ENCODE measurements around the gene ZFAND3. TPM values are rescaled to one million over a fixed set of nuclear protein-coding genes. Genes with fewer than 3 reads are reported as not detected.
"Not testable (repeated sequence)": the region's sequence is repeated elsewhere in the genome, so short reads cannot be mapped to it uniquely, and the experiment has no call there.

Gene ZFAND3
- total RNA-seq, 1 donor from 2014 or later = 92.6 TPM

- DNase-seq (ENCODE audit: low spot score) = no peak
- intact Hi-C loops (cut with DNase I) = no loop called here
Observed at GRCh38 chr6:38091613-38092012, 272.1 kb downstream of the ZFAND3 start.

GRCh38 chr6:38092465-38092864 lies 272.9 kb downstream of the ZFAND3 start:
- DNase-seq (ENCODE audit: low spot score) = no peak
- intact Hi-C loops (cut with DNase I) = no loop called here

GRCh38 chr6:38092964-38093363 lies 273.4 kb downstream of the ZFAND3 start:
- intact Hi-C loops (cut with DNase I) = no loop called here
- no peak for DNase-seq (ENCODE audit: low spot score)

DNA sequence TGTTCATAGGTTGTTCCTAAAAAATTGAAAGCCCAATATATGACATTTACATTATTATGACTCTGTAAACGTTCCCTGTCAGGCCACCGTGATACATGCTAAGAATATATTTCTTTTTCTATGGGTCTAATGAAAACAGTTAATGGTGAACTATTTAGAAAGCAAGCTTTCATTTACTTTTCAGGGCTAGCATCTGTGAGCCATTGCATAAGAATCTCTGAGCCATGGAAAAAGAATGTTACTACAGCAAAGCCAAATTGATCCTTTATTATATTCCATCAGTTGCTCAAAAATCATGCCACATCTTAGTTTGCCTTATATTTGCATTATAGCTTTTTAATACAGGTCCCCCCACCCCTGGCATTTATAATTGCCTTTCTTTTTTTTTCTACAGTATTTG lies 275.5 kb downstream of the ZFAND3 start:
- DNase-seq (ENCODE audit: low spot score) = no peak
- intact Hi-C loops (cut with DNase I) = no loop called here

- intact Hi-C loops (cut with DNase I) = no loop called here
- no peak for DNase-seq (ENCODE audit: low spot score)
Observed at GRCh38 chr6:38099221-38099620, 279.7 kb downstream of the ZFAND3 start.

- intact Hi-C loops (cut with DNase I) = no loop called here
Observed at GRCh38 chr6:38100380-38100779, 280.9 kb downstream of the ZFAND3 start.

GRCh38 chr6:38103921-38104320 lies 284.4 kb downstream of the ZFAND3 start:
- intact Hi-C loops (cut with DNase I) = no loop called here
- no peak for DNase-seq (ENCODE audit: low spot score)

More at GRCh38 chr6:38100380-38100779, 280.9 kb downstream of the ZFAND3 start:
- no peak for DNase-seq (ENCODE audit: low spot score)

GRCh38 chr6:38105066-38105465 lies 285.5 kb downstream of the ZFAND3 start:
- no peak for DNase-seq (ENCODE audit: low spot score)
- intact Hi-C loops (cut with DNase I) = no loop called here

- intact Hi-C loops (cut with DNase I) = no loop called here
- no peak for DNase-seq (ENCODE audit: low spot score)
Observed at GRCh38 chr6:38107073-38107472, 287.5 kb downstream of the ZFAND3 start.

DNA sequence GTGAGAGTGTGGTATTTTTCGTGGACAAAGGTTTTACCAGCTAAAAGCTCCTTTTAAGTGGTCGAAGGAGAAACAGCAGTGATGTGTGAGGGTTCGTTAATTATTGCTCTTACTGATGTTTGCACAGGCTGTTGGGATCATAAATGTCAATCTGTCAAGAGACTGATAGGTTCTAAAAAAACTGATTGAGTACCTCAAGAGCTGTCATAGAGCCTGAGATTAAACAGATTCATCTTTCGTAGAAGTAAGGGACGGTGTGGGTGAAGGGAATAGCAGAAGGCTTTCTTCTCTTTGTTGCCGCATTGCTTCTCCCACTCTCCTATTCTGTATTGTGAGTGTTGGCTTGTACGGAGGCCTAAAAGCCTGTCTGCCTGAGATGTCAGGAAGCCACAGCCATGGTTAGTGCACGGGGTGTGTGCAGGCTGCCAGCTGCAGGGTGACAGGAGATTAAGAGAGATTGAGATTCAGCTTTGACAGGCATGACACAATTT lies 291.0 kb downstream of the ZFAND3 start:
- no peak for DNase-seq (ENCODE audit: low spot score)
- intact Hi-C loops (cut with DNase I) = no loop called here

DNA sequence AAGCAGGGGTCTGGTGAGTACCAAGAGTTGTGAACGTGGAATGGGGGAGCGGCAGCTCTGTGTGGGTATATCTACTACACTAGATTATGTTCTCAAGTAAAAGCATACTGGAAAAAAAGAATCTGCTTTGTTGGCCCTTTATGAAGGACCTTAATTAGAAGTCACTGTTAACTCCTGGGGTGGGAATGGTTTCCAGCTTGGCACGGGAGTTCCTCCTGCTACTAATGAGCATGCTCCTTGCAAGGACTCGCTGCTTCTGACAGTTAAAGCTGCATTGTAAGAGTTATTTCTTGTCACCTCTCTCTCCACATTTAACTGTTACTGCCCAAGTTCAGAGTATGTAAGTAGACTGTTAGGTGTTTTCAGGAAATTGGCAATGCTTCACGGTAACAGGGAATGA lies 292.7 kb downstream of the ZFAND3 start:
- intact Hi-C loops (cut with DNase I) = no loop called here
- DNase-seq (ENCODE audit: low spot score) = no peak

GRCh38 chr6:38113825-38114576 lies 294.5 kb downstream of the ZFAND3 start:
- intact Hi-C loops (cut with DNase I) = no loop called here
- no peak for DNase-seq (ENCODE audit: low spot score)

GRCh38 chr6:38114976-38115625 lies 295.6 kb downstream of the ZFAND3 start:
- intact Hi-C loops (cut with DNase I) = no loop called here
- DNase-seq (ENCODE audit: low spot score) = no peak

- no peak for DNase-seq (ENCODE audit: low spot score)
- intact Hi-C loops (cut with DNase I) = no loop called here
Observed at GRCh38 chr6:38115626-38116008, 296.1 kb downstream of the ZFAND3 start.

- intact Hi-C loops (cut with DNase I) = no loop called here
- DNase-seq (ENCODE audit: low spot score) = no peak
Observed at GRCh38 chr6:38116248-38116647, 296.7 kb downstream of the ZFAND3 start.

- intact Hi-C loops (cut with DNase I) = no loop called here
- no peak for DNase-seq (ENCODE audit: low spot score)
Observed at GRCh38 chr6:38117281-38117680, 297.8 kb downstream of the ZFAND3 start.

DNA sequence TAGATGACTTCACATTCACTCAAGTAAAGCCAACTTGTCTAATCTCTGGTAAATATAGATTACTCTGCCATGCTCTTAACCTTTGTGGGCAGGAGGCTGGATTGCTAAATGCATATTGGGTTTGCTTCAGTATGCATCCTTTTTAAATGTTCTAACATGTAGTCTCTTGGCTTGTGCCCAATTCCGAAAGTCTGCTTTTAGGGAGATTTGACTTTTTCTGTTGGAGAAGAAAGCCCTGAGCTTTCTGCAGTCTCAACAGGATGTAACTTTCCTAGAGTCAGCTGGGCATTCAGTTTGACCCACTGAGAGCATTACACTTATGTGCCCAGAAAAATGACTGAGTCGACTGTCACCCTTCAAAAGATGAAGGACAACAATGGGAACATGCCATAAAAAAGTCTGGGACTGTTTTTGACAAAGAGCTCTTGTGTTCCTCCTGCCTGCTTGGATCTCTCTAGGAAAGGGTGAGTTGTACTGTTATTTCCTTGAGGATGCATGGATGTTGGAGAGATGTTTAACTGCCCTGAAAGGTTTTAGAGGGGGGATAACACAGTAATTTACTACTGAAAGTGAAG lies 299.4 kb downstream of the ZFAND3 start:
- DNase-seq (ENCODE audit: low spot score) = no peak
- intact Hi-C loops (cut with DNase I) = no loop called here

DNA sequence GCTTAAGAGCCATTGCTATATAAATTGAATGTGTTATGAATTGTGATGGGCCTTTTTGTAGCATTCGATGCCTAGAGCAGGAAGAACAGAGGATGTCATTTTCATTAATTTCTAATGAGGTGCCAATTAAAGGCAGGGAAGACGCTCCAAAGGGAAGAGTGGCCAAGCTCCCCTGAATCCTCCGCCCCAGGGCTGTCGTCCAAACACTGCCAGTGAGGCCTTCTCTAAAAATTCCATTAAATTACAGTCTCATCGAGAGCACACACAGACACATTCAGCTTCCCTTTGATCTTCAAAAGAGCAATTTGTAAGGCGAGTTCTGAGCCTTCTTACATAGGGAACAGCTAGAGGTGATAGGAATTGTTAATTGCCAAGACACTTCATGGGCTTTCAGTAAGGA lies 300.0 kb downstream of the ZFAND3 start:
- intact Hi-C loops (cut with DNase I) = no loop called here
- no peak for DNase-seq (ENCODE audit: low spot score)

DNA sequence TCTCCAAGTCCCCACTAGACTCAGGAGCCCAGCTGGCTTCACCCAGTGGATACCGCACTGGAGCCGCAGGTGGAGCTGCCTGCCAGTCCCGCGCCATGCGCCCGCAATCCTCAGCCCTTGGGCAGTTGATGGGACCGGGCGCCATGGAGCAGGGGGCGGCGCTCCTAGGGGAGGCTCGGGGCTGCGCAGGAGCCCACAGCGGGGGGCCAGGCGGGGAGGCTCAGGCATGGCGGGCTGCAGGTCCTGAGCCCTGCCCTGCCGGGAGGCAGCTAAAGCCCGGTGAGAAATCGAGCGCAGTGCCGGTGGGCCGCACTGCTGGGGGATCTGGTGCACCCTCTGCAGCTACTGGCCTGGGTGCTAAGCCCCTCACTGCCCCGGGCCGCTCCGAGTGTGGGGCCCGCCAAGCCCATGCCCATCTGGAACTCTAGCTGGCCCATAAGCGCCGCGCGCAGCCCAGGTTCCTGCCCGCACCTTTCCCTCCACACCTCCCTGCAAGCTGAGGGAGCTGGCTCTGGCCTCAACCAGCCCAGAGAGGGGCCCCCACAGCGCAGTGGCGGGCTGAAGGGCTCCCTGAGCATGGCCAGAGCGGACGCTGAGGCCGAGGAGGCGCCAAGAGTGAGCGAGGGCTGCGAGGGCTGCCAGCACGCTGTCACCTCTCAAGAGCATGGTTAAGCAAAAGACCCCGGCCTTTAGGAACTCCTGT lies 304.8 kb downstream of the ZFAND3 start:
- DNase-seq (ENCODE audit: low spot score); intact Hi-C loops (cut with DNase I): not testable (repeated sequence)

GRCh38 chr6:38127284-38127683 lies 307.8 kb downstream of the ZFAND3 start:
- DNase-seq (ENCODE audit: low spot score) = no peak
- intact Hi-C loops (cut with DNase I) = no loop called here

Measured in cardiac septum (tissue), 1 donor.